GM12875 (cell line): Measurements from ENCODE around the gene DDR2.
A peak's percentile ranks its signal among the peaks of the same experiment; 100 is the strongest.

ENCODE experiments used
- H3K4me3 ChIP-seq: one replicate; pipeline ENCODE4 v1.5.1; 2011; ENCODE audit warnings: low read depth, low read length, control low read depth
- TF ChIP-seq, protein P1 (sequence below): IDR thresholded peaks from 2 replicates; pipeline ENCODE4 v1.5.1; 2011; ENCODE audit warnings: low read depth, mild to moderate bottlenecking, control low read depth, inconsistent platforms, low read length, moderate library complexity, borderline replicate concordance; ENCODE audit not compliant: insufficient read depth

DDR2 gene

DNA sequence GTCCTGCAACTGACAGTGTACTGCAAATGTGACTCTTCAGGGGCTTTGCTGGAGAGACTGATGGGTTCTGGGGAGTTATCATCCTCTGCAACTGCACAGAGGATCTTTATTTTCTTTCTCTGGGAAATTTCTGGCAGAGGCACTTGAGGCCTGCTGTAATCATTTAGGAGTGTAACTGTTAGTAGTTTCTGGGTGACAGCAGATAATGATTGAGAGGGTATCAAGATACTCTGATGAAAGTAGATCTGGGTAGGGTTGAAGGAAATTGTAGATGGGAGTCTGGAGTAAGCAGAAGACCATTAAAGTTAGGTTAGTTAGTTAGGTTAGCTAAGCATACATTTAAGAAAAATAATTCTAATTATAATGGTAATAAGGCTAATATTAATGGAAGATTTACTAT, 11.0 kb upstream of the DDR2 start:
- TF ChIP-seq, protein P1, sequence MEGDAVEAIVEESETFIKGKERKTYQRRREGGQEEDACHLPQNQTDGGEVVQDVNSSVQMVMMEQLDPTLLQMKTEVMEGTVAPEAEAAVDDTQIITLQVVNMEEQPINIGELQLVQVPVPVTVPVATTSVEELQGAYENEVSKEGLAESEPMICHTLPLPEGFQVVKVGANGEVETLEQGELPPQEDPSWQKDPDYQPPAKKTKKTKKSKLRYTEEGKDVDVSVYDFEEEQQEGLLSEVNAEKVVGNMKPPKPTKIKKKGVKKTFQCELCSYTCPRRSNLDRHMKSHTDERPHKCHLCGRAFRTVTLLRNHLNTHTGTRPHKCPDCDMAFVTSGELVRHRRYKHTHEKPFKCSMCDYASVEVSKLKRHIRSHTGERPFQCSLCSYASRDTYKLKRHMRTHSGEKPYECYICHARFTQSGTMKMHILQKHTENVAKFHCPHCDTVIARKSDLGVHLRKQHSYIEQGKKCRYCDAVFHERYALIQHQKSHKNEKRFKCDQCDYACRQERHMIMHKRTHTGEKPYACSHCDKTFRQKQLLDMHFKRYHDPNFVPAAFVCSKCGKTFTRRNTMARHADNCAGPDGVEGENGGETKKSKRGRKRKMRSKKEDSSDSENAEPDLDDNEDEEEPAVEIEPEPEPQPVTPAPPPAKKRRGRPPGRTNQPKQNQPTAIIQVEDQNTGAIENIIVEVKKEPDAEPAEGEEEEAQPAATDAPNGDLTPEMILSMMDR: no peak
- no peak overlapping the region for H3K4me3 ChIP-seq

GRCh38 chr1:162625679-162626078, 6.6 kb upstream of the DDR2 start:
- TF ChIP-seq, protein P1: no peak
- H3K4me3 ChIP-seq: no peak overlapping the region

- no peak overlapping the region for H3K4me3 ChIP-seq
- TF ChIP-seq, protein P1: no peak
Measured at GRCh38 chr1:162626094-162626493, 6.2 kb upstream of the DDR2 start.

DNA sequence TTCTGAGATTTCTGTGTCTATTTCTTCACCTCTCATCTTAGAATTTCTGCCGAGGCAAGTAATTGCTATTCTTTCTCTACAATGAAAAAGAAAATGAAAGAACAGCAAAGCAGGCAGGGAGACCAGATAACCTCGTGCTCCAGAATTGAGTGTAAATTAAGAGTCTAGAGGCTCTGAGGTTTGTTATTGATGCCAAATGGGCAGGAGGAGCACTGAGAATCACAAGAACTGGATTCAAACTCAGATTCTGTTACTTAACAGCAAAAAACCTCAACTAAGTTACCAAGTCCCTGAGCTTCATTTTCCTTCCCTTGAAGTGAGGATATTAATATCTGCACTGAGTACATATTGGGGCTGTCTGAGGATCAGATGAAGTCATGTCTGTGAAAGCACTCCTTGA, 5.5 kb upstream of the DDR2 start:
- TF ChIP-seq, protein P1: no peak
- no peak overlapping the region for H3K4me3 ChIP-seq

- no peak overlapping the region for H3K4me3 ChIP-seq
- TF ChIP-seq, protein P1: peak; percentile 36; the same call in 1 of the 2 replicates
Measured at GRCh38 chr1:162627662-162628296, 4.5 kb upstream of the DDR2 start.

DNA sequence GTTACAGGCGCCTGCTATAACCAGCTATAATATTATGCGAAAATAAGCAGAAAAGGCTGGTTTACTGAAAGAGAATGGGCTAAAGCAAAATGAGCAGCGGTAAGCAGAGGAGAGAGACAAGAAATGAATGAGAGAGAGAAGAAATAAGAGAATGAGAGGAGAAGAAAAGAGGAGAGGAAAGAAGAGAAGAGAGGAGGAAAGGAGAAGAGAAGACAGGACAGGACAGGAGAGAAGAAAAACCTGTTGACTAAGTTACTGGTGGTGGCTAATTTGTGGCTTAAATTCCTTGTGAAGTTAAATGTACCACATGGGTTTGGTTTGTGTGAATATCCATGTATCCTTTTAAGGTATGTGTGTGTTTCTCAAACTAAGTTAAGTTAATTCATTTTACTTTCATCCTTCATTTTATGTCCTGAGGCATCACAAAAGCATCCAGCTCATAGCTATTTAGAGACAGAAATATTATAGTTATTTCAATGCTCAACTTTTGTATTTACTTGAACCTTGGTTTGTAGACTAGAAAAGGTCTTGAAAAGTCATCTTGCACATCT, 3.1 kb upstream of the DDR2 start:
- H3K4me3 ChIP-seq: no peak overlapping the region
- TF ChIP-seq, protein P1: no peak

GRCh38 chr1:162629651-162630050, 2.6 kb upstream of the DDR2 start:
- TF ChIP-seq, protein P1: no peak
- no peak overlapping the region for H3K4me3 ChIP-seq
